Measurements from ENCODE around the gene LUZP1.

Gene LUZP1

GRCh38 chr1:23188434-23188884 lies 19.8 kb upstream of the LUZP1 start:
- TF ChIP-seq CTCF (IDR thresholded peaks at IDR 0.05; ENCODE audit: borderline replicate concordance, control extremely low read depth, extremely low read depth, insufficient read depth, missing control alignments): no peak
- DNase-seq (ENCODE audit: low spot score): no peak
- in situ Hi-C loops (cut with MboI; ENCODE audit: low sequenced_read_pairs, unreplicated experiment): loop anchor here (5.0 kb wide), 1 partner anchor 86 kb away; no protein-coding TSS in a partner anchor

GRCh38 chr1:23187637-23188036 lies 19.0 kb upstream of the LUZP1 start:
- in situ Hi-C loops (cut with MboI; ENCODE audit: low sequenced_read_pairs, unreplicated experiment): loop anchor here (5.0 kb wide), 1 partner anchor 85 kb away; no protein-coding TSS in a partner anchor
- TF ChIP-seq CTCF (IDR thresholded peaks at IDR 0.05; ENCODE audit: borderline replicate concordance, control extremely low read depth, extremely low read depth, insufficient read depth, missing control alignments): no peak
- no peak for DNase-seq (ENCODE audit: low spot score)

- no peak for DNase-seq (ENCODE audit: low spot score)
- in situ Hi-C loops (cut with MboI; ENCODE audit: low sequenced_read_pairs, unreplicated experiment): loop anchor here (5.0 kb wide), 1 partner anchor 83 kb away; no protein-coding TSS in a partner anchor
- TF ChIP-seq CTCF (IDR thresholded peaks at IDR 0.05; ENCODE audit: borderline replicate concordance, control extremely low read depth, extremely low read depth, insufficient read depth, missing control alignments): no peak
Observed at GRCh38 chr1:23185381-23185780, 16.7 kb upstream of the LUZP1 start.

- in situ Hi-C loops (cut with MboI; ENCODE audit: low sequenced_read_pairs, unreplicated experiment): no loop called here
- DNase-seq (ENCODE audit: low spot score): peak; percentile 54
Observed at GRCh38 chr1:23184212-23184934, 15.7 kb upstream of the LUZP1 start.

GRCh38 chr1:23179862-23180261 lies 11.2 kb upstream of the LUZP1 start:
- in situ Hi-C loops (cut with MboI; ENCODE audit: low sequenced_read_pairs, unreplicated experiment): no loop called here
- TF ChIP-seq CTCF (IDR thresholded peaks at IDR 0.05; ENCODE audit: borderline replicate concordance, control extremely low read depth, extremely low read depth, insufficient read depth, missing control alignments): no peak
- no peak for DNase-seq (ENCODE audit: low spot score)

More at GRCh38 chr1:23184212-23184934, 15.7 kb upstream of the LUZP1 start:
- peak; percentile 58 for TF ChIP-seq CTCF (IDR thresholded peaks at IDR 0.05; ENCODE audit: borderline replicate concordance, control extremely low read depth, extremely low read depth, insufficient read depth, missing control alignments)

GRCh38 chr1:23178950-23179349 lies 10.3 kb upstream of the LUZP1 start:
- no peak for DNase-seq (ENCODE audit: low spot score)
- peak; percentile 18 for TF ChIP-seq CTCF (IDR thresholded peaks at IDR 0.05; ENCODE audit: borderline replicate concordance, control extremely low read depth, extremely low read depth, insufficient read depth, missing control alignments)
- in situ Hi-C loops (cut with MboI; ENCODE audit: low sequenced_read_pairs, unreplicated experiment): no loop called here

Data from GM13976 (cell line).